ENCODE data around the gene RAB27A. TPM values are rescaled to one million over a fixed set of nuclear protein-coding genes. Genes with fewer than 3 reads are reported as not detected.

Gene RAB27A
- polyA plus RNA-seq, 1 donor (not counting 4 experiments of a cell fraction or from before 2014, with no cell fraction given): 10.8 TPM

DNA sequence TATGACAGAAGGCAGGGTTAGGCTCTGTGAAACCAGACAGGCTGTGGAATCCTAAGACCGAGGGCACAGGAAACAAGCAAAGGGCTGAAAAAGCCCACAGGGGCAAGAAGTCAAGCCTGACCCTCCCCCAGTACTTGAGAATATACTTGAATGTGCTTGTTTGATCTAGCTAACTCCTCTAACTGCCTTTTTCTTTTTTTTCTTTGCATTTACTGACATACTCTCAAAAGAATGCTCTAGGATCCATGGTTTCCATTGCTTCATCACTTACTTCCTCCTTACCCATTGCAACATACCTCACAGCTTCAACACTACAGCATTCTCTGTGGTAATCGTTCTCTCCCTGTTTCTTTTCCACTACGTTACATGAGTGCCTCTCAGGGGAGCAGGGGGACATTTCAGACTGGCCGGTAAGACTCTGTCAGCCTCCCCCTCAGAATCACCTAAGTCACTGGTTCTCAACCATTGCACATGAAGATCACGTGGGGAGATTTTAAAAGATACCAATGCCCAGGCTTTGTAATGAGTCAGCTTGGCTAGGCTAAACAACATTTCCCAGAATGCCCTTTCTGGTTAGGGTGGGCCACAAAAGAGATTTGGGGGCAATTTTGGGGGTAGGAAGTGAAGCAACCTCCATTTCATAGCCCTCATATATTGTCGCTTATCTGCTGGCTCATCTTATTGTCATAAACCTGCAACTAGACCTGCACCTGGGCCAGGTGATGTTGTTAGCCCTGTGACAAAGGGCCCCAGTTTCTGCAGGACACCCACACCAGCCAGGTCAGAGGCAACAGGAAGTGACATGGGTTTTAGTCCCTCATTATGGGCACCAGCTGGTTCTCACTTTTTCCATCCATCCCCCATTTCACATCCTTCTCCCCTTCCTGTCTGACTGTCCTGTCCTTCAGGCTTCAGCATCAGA, 68.3 kb downstream of the RAB27A start:
- Histone ChIP-seq H3K9me3 (ENCODE audit: control insufficient read depth, low read depth, low read length) (no peaks in the 10 kb centered on the region), H3K27ac (ENCODE audit: control insufficient read depth, insufficient read depth, low read length) (peak overlapping the region; percentile 44), H4K20me1 (ENCODE audit: control insufficient read depth, extremely low read depth, insufficient read depth, low read length) (no peaks in the 10 kb centered on the region), H3K4me1 (ENCODE audit: control insufficient read depth, extremely low read depth, insufficient read depth, low read length) (peaks cover 14% of the 10 kb centered on the region), H3K79me2 (ENCODE audit: control insufficient read depth, insufficient read depth, low read length) (no peaks in the 10 kb centered on the region), H3K4me2 (ENCODE audit: control insufficient read depth, extremely low read depth, insufficient read depth, low read depth, low read length) (peak overlapping the region; percentile 26), H3K27me3 (ENCODE audit: control insufficient read depth, extremely low read depth, insufficient read depth, low read length) (no peaks in the 10 kb centered on the region), H3K4me3 (ENCODE audit: control insufficient read depth in 2 of 3, extremely low read depth in 1 of 3, insufficient read depth in 2 of 3, low read depth in 1 of 3, low read length in 3 of 3) (no peak overlapping the region), H3K9me1 (ENCODE audit: control insufficient read depth, extremely low read depth, insufficient read depth, low read length) (no peaks in the 10 kb centered on the region), H3K36me3 (ENCODE audit: control insufficient read depth in 2 of 2, extremely low read depth in 1 of 2, insufficient read depth in 2 of 2, low read length in 2 of 2) (no peaks in the 10 kb centered on the region), H2AFZ (ENCODE audit: control insufficient read depth, low read length) (peak overlapping the region; percentile 45), H3K9ac (ENCODE audit: control insufficient read depth, extremely low read depth, insufficient read depth, low read length) (peak overlapping the region; percentile 19)
- no peak for DNase-seq (ENCODE audit: low read depth, low spot score)
- peak; percentile 55 for FAIRE-seq
- dilution Hi-C loops (cut with MboI; ENCODE audit: extremely low pct_ligation_motif_present, low sequenced_read_pairs): no loop called here
- TF ChIP-seq CTCF (optimal IDR thresholded peaks at IDR 0.05 in 1 of 3, IDR thresholded peaks at IDR 0.05 in 1 of 3, conservative IDR thresholded peaks at IDR 0.05 in 1 of 3; ENCODE audit: extremely low read depth in 1 of 3, insufficient read depth in 2 of 3, low read length in 3 of 3) (no peak), EZH2 (IDR thresholded peaks at IDR 0.05; ENCODE audit: low read length) (no peak)

GRCh38 chr15:55220606-55221005, 69.0 kb downstream of the RAB27A start:
- H3K4me1 ChIP-seq (ENCODE audit: control insufficient read depth, extremely low read depth, insufficient read depth, low read length): peaks cover 14% of the 10 kb centered on the region
- no peaks in the 10 kb centered on the region for H3K79me2 ChIP-seq (ENCODE audit: control insufficient read depth, insufficient read depth, low read length)
- H3K4me2 ChIP-seq (ENCODE audit: control insufficient read depth, extremely low read depth, insufficient read depth, low read depth, low read length): peak overlapping the region; percentile 26
- H4K20me1 ChIP-seq (ENCODE audit: control insufficient read depth, extremely low read depth, insufficient read depth, low read length): no peaks in the 10 kb centered on the region
- TF ChIP-seq CTCF (optimal IDR thresholded peaks at IDR 0.05 in 1 of 3, IDR thresholded peaks at IDR 0.05 in 1 of 3, conservative IDR thresholded peaks at IDR 0.05 in 1 of 3; ENCODE audit: extremely low read depth in 1 of 3, insufficient read depth in 2 of 3, low read length in 3 of 3): no peak
- TF ChIP-seq EZH2 (IDR thresholded peaks at IDR 0.05; ENCODE audit: low read length): no peak
- no peaks in the 10 kb centered on the region for H3K9me3 ChIP-seq (ENCODE audit: control insufficient read depth, low read depth, low read length)
- no peak overlapping the region for H3K4me3 ChIP-seq (ENCODE audit: control insufficient read depth in 2 of 3, extremely low read depth in 1 of 3, insufficient read depth in 2 of 3, low read depth in 1 of 3, low read length in 3 of 3)
- no peaks in the 10 kb centered on the region for H3K27me3 ChIP-seq (ENCODE audit: control insufficient read depth, extremely low read depth, insufficient read depth, low read length)
- peak overlapping the region; percentile 44 for H3K27ac ChIP-seq (ENCODE audit: control insufficient read depth, insufficient read depth, low read length)
- peak overlapping the region; percentile 19 for H3K9ac ChIP-seq (ENCODE audit: control insufficient read depth, extremely low read depth, insufficient read depth, low read length)
- no peak for DNase-seq (ENCODE audit: low read depth, low spot score)
- dilution Hi-C loops (cut with MboI; ENCODE audit: extremely low pct_ligation_motif_present, low sequenced_read_pairs): no loop called here
- no peak for FAIRE-seq
- H3K36me3 ChIP-seq (ENCODE audit: control insufficient read depth in 2 of 2, extremely low read depth in 1 of 2, insufficient read depth in 2 of 2, low read length in 2 of 2): no peaks in the 10 kb centered on the region
- H3K9me1 ChIP-seq (ENCODE audit: control insufficient read depth, extremely low read depth, insufficient read depth, low read length): no peaks in the 10 kb centered on the region
- no peak overlapping the region for H2AFZ ChIP-seq (ENCODE audit: control insufficient read depth, low read length)
